ENCODE data around the gene PERCC1.

The PERCC1 gene

DNA sequence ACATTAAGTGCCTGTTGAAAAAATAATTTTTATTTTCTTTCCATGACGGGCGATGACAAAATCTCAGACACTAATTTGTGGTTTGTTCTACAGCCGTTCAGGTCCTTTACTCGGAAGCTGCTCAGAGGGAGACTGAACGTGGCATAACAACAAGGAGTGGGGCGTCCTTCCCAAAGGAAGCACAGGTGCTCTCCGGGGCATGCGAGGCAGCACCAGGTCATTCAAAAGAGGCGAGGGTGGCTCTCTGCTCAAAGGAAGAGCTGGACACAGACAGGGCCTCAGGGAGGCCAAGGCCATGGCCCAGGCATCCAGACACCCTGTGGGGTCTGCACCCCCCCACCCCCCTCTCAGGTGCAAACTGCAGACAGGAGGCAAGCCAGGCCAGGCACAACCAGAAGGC, 32.5 kb upstream of the PERCC1 start:
- H3K9me3 ChIP-seq (ENCODE audit: insufficient read depth, low read length): no peaks in the 10 kb centered on the region
- TF ChIP-seq, protein P1, sequence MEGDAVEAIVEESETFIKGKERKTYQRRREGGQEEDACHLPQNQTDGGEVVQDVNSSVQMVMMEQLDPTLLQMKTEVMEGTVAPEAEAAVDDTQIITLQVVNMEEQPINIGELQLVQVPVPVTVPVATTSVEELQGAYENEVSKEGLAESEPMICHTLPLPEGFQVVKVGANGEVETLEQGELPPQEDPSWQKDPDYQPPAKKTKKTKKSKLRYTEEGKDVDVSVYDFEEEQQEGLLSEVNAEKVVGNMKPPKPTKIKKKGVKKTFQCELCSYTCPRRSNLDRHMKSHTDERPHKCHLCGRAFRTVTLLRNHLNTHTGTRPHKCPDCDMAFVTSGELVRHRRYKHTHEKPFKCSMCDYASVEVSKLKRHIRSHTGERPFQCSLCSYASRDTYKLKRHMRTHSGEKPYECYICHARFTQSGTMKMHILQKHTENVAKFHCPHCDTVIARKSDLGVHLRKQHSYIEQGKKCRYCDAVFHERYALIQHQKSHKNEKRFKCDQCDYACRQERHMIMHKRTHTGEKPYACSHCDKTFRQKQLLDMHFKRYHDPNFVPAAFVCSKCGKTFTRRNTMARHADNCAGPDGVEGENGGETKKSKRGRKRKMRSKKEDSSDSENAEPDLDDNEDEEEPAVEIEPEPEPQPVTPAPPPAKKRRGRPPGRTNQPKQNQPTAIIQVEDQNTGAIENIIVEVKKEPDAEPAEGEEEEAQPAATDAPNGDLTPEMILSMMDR (IDR thresholded peaks at IDR 0.05; ENCODE audit: insufficient read depth, low read length, poor library complexity, severe bottlenecking): no peak
- TF ChIP-seq EZH2phosphoT487 (conservative IDR thresholded peaks at IDR 0.05; ENCODE audit: low read length): no peak
- no peaks in the 10 kb centered on the region for H3K27me3 ChIP-seq (ENCODE audit: low read length)
- no peak overlapping the region for H3K4me3 ChIP-seq (ENCODE audit: insufficient read depth, low read length, poor library complexity, severe bottlenecking)
- no peaks in the 10 kb centered on the region for H4K20me1 ChIP-seq (ENCODE audit: low read depth, low read length)
- no peaks in the 10 kb centered on the region for H3K9me2 ChIP-seq (replicated peaks; ENCODE audit: insufficient read depth, low read length)
- H3K4me2 ChIP-seq (ENCODE audit: low read depth, low read length, poor library complexity, severe bottlenecking): no peak overlapping the region
- no peaks in the 10 kb centered on the region for H3F3A ChIP-seq (ENCODE audit: insufficient read depth)
- no peak overlapping the region for H3K9ac ChIP-seq (ENCODE audit: low read length)
- H3K36me3 ChIP-seq (ENCODE audit: low read length): no peaks in the 10 kb centered on the region
- H2AFZ ChIP-seq (ENCODE audit: low read depth, low read length, severe bottlenecking): no peak overlapping the region
- no peak overlapping the region for H3K27ac ChIP-seq (ENCODE audit: low read depth, low read length)
- no peaks in the 10 kb centered on the region for H3K79me2 ChIP-seq (ENCODE audit: insufficient read depth, low read length)

DNA sequence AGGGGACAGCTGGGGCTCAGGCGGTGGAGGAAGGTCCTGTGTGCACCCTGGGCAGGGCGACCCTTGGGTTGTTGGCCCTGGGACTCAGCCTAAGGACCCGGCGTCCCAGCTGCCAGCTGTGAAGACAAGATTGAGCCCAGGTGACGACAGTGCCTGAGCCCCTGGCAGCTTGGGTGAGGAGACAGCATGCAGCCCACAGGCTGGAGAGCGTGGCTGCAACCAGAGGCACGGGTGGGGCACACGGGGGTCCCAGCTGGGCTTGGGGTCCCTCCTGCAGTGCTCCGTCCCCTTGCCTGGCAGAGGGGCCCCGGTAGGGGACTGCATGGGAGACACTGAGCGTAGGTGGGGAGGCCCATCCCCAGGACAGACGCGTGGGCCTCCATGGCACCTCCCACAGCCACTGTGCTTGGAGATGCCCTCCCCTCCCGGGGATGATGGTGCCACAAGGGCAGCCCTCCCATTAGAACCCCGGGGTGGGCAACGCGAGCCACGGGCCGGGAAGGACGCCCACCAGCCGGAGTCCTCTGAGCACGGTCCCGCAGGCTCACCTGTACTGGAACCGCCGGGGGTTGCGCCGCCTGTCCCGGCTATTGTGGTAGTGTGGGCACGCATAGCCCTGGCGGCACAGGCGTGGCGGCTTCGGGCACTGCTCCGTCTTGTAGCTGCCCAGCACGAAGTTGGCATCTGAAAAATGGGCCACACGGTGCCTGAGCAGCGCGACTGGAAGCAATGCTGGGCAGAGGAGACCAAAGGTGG, 31.9 kb upstream of the PERCC1 start:
- Histone ChIP-seq H3K27me3 (ENCODE audit: low read length) (no peaks in the 10 kb centered on the region), H3K36me3 (ENCODE audit: low read length) (no peaks in the 10 kb centered on the region), H3F3A (ENCODE audit: insufficient read depth) (no peaks in the 10 kb centered on the region), H3K79me2 (ENCODE audit: insufficient read depth, low read length) (no peaks in the 10 kb centered on the region), H3K9ac (ENCODE audit: low read length) (no peak overlapping the region), H3K4me2 (ENCODE audit: low read depth, low read length, poor library complexity, severe bottlenecking) (no peak overlapping the region), H3K4me3 (ENCODE audit: insufficient read depth, low read length, poor library complexity, severe bottlenecking) (no peak overlapping the region), H4K20me1 (ENCODE audit: low read depth, low read length) (no peaks in the 10 kb centered on the region), H3K9me2 (replicated peaks; ENCODE audit: insufficient read depth, low read length) (no peaks in the 10 kb centered on the region), H3K27ac (ENCODE audit: low read depth, low read length) (no peak overlapping the region), H2AFZ (ENCODE audit: low read depth, low read length, severe bottlenecking) (no peak overlapping the region), H3K9me3 (ENCODE audit: insufficient read depth, low read length) (no peaks in the 10 kb centered on the region)
- no peak for TF ChIP-seq EZH2phosphoT487 (conservative IDR thresholded peaks at IDR 0.05; ENCODE audit: low read length)
- TF ChIP-seq, protein P1 (IDR thresholded peaks at IDR 0.05; ENCODE audit: insufficient read depth, low read length, poor library complexity, severe bottlenecking): no peak

DNA sequence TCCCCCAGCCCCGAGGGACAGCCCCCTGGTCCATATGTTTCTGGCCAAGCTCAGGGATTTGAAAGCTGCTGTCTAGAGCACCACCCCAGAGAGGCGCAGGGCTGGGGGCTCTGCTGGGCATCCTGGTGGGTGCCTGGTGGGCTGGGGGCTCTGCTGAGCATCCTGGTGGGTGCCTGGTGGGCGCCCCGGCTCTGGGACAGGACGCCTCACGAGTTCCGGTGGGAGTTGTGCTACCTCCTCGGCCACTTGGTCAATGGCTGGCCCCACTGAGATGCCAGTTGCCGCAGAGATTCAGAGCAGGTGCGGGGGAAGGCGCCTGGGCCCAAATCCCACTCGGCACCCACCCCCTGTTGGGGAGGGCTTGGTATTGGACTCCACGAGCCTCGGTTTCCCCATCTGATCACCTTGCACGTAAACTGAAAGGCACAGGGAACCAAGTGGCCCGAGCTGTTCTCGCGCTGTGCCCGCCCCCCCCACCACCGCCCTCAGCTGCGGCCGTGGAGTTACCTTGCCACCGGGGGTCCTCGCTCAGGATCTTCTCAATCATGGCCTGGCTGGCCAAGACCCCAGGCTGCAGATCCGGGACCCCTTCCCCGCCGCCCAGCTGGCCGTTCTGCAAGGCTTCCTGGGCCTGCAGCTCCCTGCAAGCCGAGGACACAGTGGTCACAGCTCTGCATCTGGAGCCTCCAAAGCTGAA, 29.7 kb upstream of the PERCC1 start:
- Histone ChIP-seq H3K27ac (ENCODE audit: low read depth, low read length) (no peak overlapping the region), H3K9me2 (replicated peaks; ENCODE audit: insufficient read depth, low read length) (no peaks in the 10 kb centered on the region), H4K20me1 (ENCODE audit: low read depth, low read length) (no peaks in the 10 kb centered on the region), H3K4me3 (ENCODE audit: insufficient read depth, low read length, poor library complexity, severe bottlenecking) (no peak overlapping the region), H2AFZ (ENCODE audit: low read depth, low read length, severe bottlenecking) (no peak overlapping the region), H3K9ac (ENCODE audit: low read length) (no peak overlapping the region), H3K9me3 (ENCODE audit: insufficient read depth, low read length) (no peaks in the 10 kb centered on the region), H3K27me3 (ENCODE audit: low read length) (no peaks in the 10 kb centered on the region), H3F3A (ENCODE audit: insufficient read depth) (no peaks in the 10 kb centered on the region), H3K4me2 (ENCODE audit: low read depth, low read length, poor library complexity, severe bottlenecking) (no peak overlapping the region), H3K79me2 (ENCODE audit: insufficient read depth, low read length) (no peaks in the 10 kb centered on the region), H3K36me3 (ENCODE audit: low read length) (no peaks in the 10 kb centered on the region)
- TF ChIP-seq, protein P1 (IDR thresholded peaks at IDR 0.05; ENCODE audit: insufficient read depth, low read length, poor library complexity, severe bottlenecking): no peak
- TF ChIP-seq EZH2phosphoT487 (conservative IDR thresholded peaks at IDR 0.05; ENCODE audit: low read length): no peak

All from SU-DHL-6 (cell line).